ENCODE data around the gene ST8SIA4.
A peak's percentile ranks its signal among the peaks of the same experiment; 100 is the strongest.

Gene ST8SIA4

DNA sequence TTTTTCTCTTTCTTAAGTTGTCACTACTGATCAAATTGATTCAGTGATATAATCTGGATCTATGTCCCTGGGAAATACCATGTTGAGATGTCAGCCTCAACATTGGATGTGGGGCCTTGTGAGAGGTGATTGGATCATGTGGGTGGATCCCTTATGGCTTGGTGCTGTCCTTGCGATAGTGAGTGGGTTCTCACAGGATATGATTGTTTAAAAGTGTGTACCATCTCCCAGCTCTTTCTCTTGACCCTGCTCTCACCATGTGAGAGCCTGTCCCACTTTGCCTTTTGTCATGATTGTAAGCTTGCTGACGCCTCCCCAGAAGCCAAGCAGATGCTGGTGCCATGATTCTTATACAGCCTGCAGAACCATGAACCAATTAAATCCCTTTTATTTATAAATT lies 68.6 kb downstream of the ST8SIA4 start:
- Histone ChIP-seq H2AFZ (ENCODE audit: insufficient read depth, low read length, poor library complexity) (no peak overlapping the region), H3K9me3 (ENCODE audit: insufficient read depth, low read depth, low read length) (no peaks in the 10 kb centered on the region), H3K27ac (ENCODE audit: low read depth, low read length) (no peak overlapping the region), H3K23ac (ENCODE audit: low read length) (no peak overlapping the region), H4K8ac (ENCODE audit: low read depth, low read length) (no peak overlapping the region), H2BK120ac (ENCODE audit: insufficient read depth, low read length, poor library complexity) (no peak overlapping the region), H4K12ac (ENCODE audit: low read depth, low read length) (no peak overlapping the region), H3K4me3 (ENCODE audit: low read depth, low read length) (no peak overlapping the region), H3K79me1 (ENCODE audit: low read length) (no peaks in the 10 kb centered on the region), H3K36me3 (ENCODE audit: control insufficient read depth in 1 of 2, insufficient read depth in 2 of 2, low read length in 2 of 2) (no peaks in the 10 kb centered on the region), H3K9ac (ENCODE audit: low read length) (no peak overlapping the region), H2AK5ac (ENCODE audit: low read length) (peak overlapping the region; percentile 19), H3K14ac (ENCODE audit: low read length) (no peak overlapping the region), H3K27me3 (ENCODE audit: insufficient read depth, low read length) (no peaks in the 10 kb centered on the region), H3K4ac (ENCODE audit: low read depth, low read length) (no peak overlapping the region), H2BK5ac (ENCODE audit: low read depth, low read length, poor library complexity) (no peak overlapping the region), H3K4me1 (ENCODE audit: control insufficient read depth in 1 of 2, insufficient read depth in 2 of 2, low read length in 2 of 2) (no peaks in the 10 kb centered on the region), H3K79me2 (ENCODE audit: control insufficient read depth, insufficient read depth, low read length, poor library complexity) (no peaks in the 10 kb centered on the region), H3K4me2 (ENCODE audit: low read length) (no peak overlapping the region), H4K91ac (ENCODE audit: low read depth, low read length) (no peak overlapping the region), H2BK12ac (ENCODE audit: low read length) (peak overlapping the region; percentile 3), H3K18ac (ENCODE audit: low read length) (no peak overlapping the region)
- no peak for DNase-seq
- WGBS (ENCODE audit: extremely low coverage, insufficient coverage, insufficient read length): no CpG with 5 or more reads among the region's 2 CpGs

DNA sequence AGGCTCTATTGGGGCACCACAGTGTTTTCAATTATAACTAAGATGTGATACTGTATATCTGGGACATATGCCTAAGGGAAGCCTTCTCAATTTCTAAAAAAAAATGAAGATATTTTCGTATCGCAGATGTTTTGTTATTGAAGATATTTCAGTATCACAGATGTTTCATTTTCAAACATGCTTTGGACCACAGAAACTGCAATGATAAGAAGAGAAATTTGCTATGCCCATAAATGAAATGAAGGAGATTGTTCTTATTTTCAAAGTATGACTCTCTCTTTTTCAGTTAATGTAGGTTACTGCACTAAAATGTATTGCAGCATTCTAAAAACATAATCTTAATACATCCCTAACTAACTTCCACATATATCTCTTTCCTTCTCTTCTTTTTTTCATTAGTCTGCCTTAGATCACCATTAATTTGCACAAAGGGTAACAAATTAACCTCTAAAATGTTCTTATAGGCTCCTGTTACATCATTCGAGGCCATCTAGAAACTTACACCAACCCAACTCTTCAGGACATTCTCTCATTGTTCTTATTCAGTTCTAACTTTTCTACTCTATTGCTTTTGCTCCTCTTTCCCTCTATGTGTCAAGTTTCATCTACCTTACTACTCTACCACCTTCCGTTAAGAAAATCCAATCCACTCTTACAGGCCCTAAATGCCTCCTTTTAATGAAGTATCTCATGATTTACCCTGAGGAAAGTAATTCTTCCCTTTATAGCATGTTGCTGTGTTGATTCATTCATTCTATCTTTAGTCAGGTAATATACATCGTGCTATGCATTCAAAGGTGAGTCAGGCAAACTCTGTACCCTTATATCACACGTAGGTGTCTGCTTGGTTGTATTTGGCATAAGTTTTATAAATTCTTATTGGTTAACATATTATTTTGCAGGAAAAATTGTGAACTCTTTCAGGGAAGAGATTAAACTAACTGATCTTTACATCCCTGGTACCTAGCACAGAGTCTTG lies 70.5 kb downstream of the ST8SIA4 start:
- peaks cover 0 to under 1% of the 10 kb centered on the region in 2 experiments for H3K4me1 ChIP-seq (ENCODE audit: control insufficient read depth in 1 of 2, insufficient read depth in 2 of 2, low read length in 2 of 2)
- H3K9me3 ChIP-seq (ENCODE audit: insufficient read depth, low read depth, low read length): no peaks in the 10 kb centered on the region
- H3K36me3 ChIP-seq (ENCODE audit: control insufficient read depth in 1 of 2, insufficient read depth in 2 of 2, low read length in 2 of 2): no peaks in the 10 kb centered on the region

DNA sequence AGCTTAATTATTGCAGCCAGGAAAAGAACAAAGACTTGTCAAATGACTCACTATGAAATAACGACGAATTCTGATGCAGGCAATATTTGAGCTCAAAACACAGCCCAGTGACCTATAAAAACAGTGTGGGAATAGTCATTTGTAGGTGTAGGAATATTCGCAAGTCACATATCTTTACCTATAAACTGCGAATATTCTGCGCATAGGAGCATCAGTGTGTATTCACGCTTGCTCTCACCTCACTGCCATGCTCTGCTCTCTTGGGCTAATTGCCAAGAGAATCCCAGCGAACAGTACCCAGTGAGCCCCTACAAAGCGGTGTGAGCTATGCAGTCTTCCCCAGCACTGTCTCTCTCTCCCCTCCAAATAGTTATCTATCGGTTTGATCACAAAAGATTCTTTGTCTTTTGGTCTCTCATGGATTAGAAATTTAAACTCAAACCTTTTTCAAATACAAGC lies 74.2 kb downstream of the ST8SIA4 start:
- peak in 1 of 2 donors; percentile 14 for DNase-seq
- Histone ChIP-seq H3K9ac (ENCODE audit: low read length) (no peak overlapping the region), H4K91ac (ENCODE audit: low read depth, low read length) (no peak overlapping the region), H3K36me3 (ENCODE audit: control insufficient read depth in 1 of 2, insufficient read depth in 2 of 2, low read length in 2 of 2) (no peaks in the 10 kb centered on the region), H3K14ac (ENCODE audit: low read length) (no peak overlapping the region), H3K4me3 (ENCODE audit: low read depth, low read length) (no peak overlapping the region), H3K27me3 (ENCODE audit: insufficient read depth, low read length) (no peaks in the 10 kb centered on the region), H3K79me2 (ENCODE audit: control insufficient read depth, insufficient read depth, low read length, poor library complexity) (no peaks in the 10 kb centered on the region), H2AK5ac (ENCODE audit: low read length) (no peak overlapping the region), H3K4me1 (ENCODE audit: control insufficient read depth in 1 of 2, insufficient read depth in 2 of 2, low read length in 2 of 2) (peaks cover 0 to 3% of the 10 kb centered on the region in 2 experiments), H2BK12ac (ENCODE audit: low read length) (no peak overlapping the region), H3K18ac (ENCODE audit: low read length) (no peak overlapping the region), H3K9me3 (ENCODE audit: insufficient read depth, low read depth, low read length) (no peaks in the 10 kb centered on the region), H3K4ac (ENCODE audit: low read depth, low read length) (no peak overlapping the region), H3K79me1 (ENCODE audit: low read length) (no peaks in the 10 kb centered on the region), H4K12ac (ENCODE audit: low read depth, low read length) (no peak overlapping the region), H3K23ac (ENCODE audit: low read length) (no peak overlapping the region), H4K8ac (ENCODE audit: low read depth, low read length) (no peak overlapping the region), H3K27ac (ENCODE audit: low read depth, low read length) (no peak overlapping the region), H3K4me2 (ENCODE audit: low read length) (no peak overlapping the region), H2AFZ (ENCODE audit: insufficient read depth, low read length, poor library complexity) (no peak overlapping the region), H2BK5ac (ENCODE audit: low read depth, low read length, poor library complexity) (no peak overlapping the region), H2BK120ac (ENCODE audit: insufficient read depth, low read length, poor library complexity) (no peak overlapping the region)
- no CpG with 5 or more reads among the region's 9 CpGs for WGBS (ENCODE audit: extremely low coverage, insufficient coverage, insufficient read length)

More for the DNA sequence above, 70.5 kb downstream of the ST8SIA4 start:
- Histone ChIP-seq H3K79me1 (ENCODE audit: low read length) (no peaks in the 10 kb centered on the region), H3K4me3 (ENCODE audit: low read depth, low read length) (no peak overlapping the region), H2AK5ac (ENCODE audit: low read length) (no peak overlapping the region), H3K9ac (ENCODE audit: low read length) (no peak overlapping the region), H3K27me3 (ENCODE audit: insufficient read depth, low read length) (no peaks in the 10 kb centered on the region), H2BK120ac (ENCODE audit: insufficient read depth, low read length, poor library complexity) (no peak overlapping the region), H4K91ac (ENCODE audit: low read depth, low read length) (no peak overlapping the region), H4K8ac (ENCODE audit: low read depth, low read length) (no peak overlapping the region), H2AFZ (ENCODE audit: insufficient read depth, low read length, poor library complexity) (no peak overlapping the region), H3K18ac (ENCODE audit: low read length) (no peak overlapping the region), H2BK12ac (ENCODE audit: low read length) (no peak overlapping the region), H4K12ac (ENCODE audit: low read depth, low read length) (no peak overlapping the region), H3K14ac (ENCODE audit: low read length) (no peak overlapping the region), H3K23ac (ENCODE audit: low read length) (no peak overlapping the region), H2BK5ac (ENCODE audit: low read depth, low read length, poor library complexity) (no peak overlapping the region), H3K4ac (ENCODE audit: low read depth, low read length) (no peak overlapping the region), H3K79me2 (ENCODE audit: control insufficient read depth, insufficient read depth, low read length, poor library complexity) (no peaks in the 10 kb centered on the region), H3K27ac (ENCODE audit: low read depth, low read length) (no peak overlapping the region), H3K4me2 (ENCODE audit: low read length) (no peak overlapping the region)
- no peak for DNase-seq
- WGBS (ENCODE audit: extremely low coverage, insufficient coverage, insufficient read length): 100% methylated on average over 1 of the region's 6 CpGs

DNA sequence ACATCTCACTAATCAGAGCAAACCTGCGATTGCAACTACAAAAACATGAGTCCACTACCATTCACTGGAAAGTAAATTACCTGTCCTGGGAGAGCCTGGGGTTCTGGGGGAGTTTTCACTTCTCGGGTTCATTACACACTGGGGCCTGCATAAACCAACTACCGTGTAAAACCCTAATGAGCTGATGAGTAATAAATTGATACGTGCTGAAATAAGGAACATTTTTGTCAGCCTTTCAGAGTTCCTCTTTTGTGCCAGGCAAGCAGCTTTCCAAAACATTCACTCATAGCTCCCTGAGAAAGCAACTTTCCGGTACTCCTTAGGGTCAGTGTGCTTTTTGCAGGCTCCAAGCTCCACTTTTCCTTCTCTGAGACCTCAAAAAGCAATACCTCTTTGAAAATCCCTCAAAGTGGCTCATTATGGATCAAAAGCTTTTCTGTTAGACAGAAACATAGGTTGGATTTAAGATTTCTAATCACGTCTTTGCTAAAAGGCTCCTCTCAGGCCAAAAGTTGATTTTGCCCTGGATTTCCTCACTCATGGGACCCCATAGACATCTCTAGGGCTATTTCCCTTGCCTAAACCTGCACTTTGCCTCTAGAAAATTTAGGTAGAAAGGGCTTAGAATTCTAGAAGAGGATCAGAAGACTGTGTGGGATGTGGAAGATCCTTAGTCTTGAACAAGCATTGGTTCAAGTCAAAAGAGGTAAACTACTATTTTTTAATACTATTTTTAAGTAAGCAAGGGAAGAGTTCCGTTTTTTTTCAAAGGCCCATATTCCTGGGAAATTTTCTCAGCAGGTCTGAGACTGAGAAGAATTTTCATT lies 74.8 kb downstream of the ST8SIA4 start:
- H4K91ac ChIP-seq (ENCODE audit: low read depth, low read length): no peak overlapping the region
- peak overlapping the region; percentile 18 for H2BK120ac ChIP-seq (ENCODE audit: insufficient read depth, low read length, poor library complexity)
- H3K79me2 ChIP-seq (ENCODE audit: control insufficient read depth, insufficient read depth, low read length, poor library complexity): no peaks in the 10 kb centered on the region
- H3K79me1 ChIP-seq (ENCODE audit: low read length): no peaks in the 10 kb centered on the region
- peak in 1 of 2 donors; percentile 21 for DNase-seq
- no peaks in the 10 kb centered on the region for H3K36me3 ChIP-seq (ENCODE audit: control insufficient read depth in 1 of 2, insufficient read depth in 2 of 2, low read length in 2 of 2)
- no peaks in the 10 kb centered on the region for H3K27me3 ChIP-seq (ENCODE audit: insufficient read depth, low read length)
- H4K8ac ChIP-seq (ENCODE audit: low read depth, low read length): no peak overlapping the region
- H3K9me3 ChIP-seq (ENCODE audit: insufficient read depth, low read depth, low read length): no peaks in the 10 kb centered on the region
- no peak overlapping the region for H2BK5ac ChIP-seq (ENCODE audit: low read depth, low read length, poor library complexity)
- no peak overlapping the region for H2AFZ ChIP-seq (ENCODE audit: insufficient read depth, low read length, poor library complexity)
- no peak overlapping the region for H3K4ac ChIP-seq (ENCODE audit: low read depth, low read length)
- no peak overlapping the region for H3K9ac ChIP-seq (ENCODE audit: low read length)
- H3K14ac ChIP-seq (ENCODE audit: low read length): no peak overlapping the region
- H3K4me1 ChIP-seq (ENCODE audit: control insufficient read depth in 1 of 2, insufficient read depth in 2 of 2, low read length in 2 of 2): peaks cover 0 to 3% of the 10 kb centered on the region in 2 experiments
- no peak overlapping the region for H3K4me3 ChIP-seq (ENCODE audit: low read depth, low read length)
- H4K12ac ChIP-seq (ENCODE audit: low read depth, low read length): no peak overlapping the region
- H3K23ac ChIP-seq (ENCODE audit: low read length): no peak overlapping the region
- no peak overlapping the region for H2BK12ac ChIP-seq (ENCODE audit: low read length)
- no peak overlapping the region for H2AK5ac ChIP-seq (ENCODE audit: low read length)
- H3K27ac ChIP-seq (ENCODE audit: low read depth, low read length): no peak overlapping the region
- no CpG with 5 or more reads among the region's 7 CpGs for WGBS (ENCODE audit: extremely low coverage, insufficient coverage, insufficient read length)
- no peak overlapping the region for H3K4me2 ChIP-seq (ENCODE audit: low read length)
- no peak overlapping the region for H3K18ac ChIP-seq (ENCODE audit: low read length)

Data from trophoblast cell (in vitro differentiated cells and primary cell).